ACC112 (cell line): Measurements from ENCODE around the gene UQCR10.

Experiments
- H2AFZ ChIP-seq: fragments of 200-600 bp; sonication (generic); one replicate; pipeline ENCODE4 v1.6.0; 2017; ENCODE audit warnings: antibody characterized with exemption, low read length; ENCODE audit not compliant: unreplicated experiment
- H3K27ac ChIP-seq: fragments of 200-600 bp; sonication (generic); 2 replicates; pipeline ENCODE4 v1.5.1; 2014; ENCODE audit warnings: low read depth, mild to moderate bottlenecking, antibody characterized with exemption, low read length, moderate library complexity
- H3K27me3 ChIP-seq: fragments of 200-600 bp; sonication (generic); 2 replicates; pipeline ENCODE4 v1.6.1; 2014; ENCODE audit warnings: mild to moderate bottlenecking, antibody characterized with exemption, low read length, moderate library complexity, mixed read lengths; ENCODE audit not compliant: insufficient read depth
- H3K36me3 ChIP-seq: fragments of 200-600 bp; sonication (generic); 2 replicates; pipeline ENCODE4 v1.6.1; 2016; ENCODE audit warnings: mild to moderate bottlenecking, antibody characterized with exemption, low read length, moderate library complexity, mixed read lengths; ENCODE audit not compliant: insufficient read depth
- H3K4me1 ChIP-seq: fragments of 200-600 bp; sonication (generic); one replicate; pipeline ENCODE4 v1.6.1; 2016; ENCODE audit warnings: low read length, mixed read lengths; ENCODE audit not compliant: insufficient read depth, unreplicated experiment, control insufficient read depth
- H3K4me3 ChIP-seq: fragments of 200-600 bp; sonication (generic); 2 replicates; pipeline ENCODE4 v1.5.1; 2014; ENCODE audit warnings: mild to moderate bottlenecking, low read depth, low read length
- H3K79me2 ChIP-seq: fragments of 200-600 bp; sonication (generic); one replicate; pipeline ENCODE4 v1.6.0; 2016; ENCODE audit warnings: low read length; ENCODE audit not compliant: control insufficient read depth, unreplicated experiment, insufficient read depth

Gene UQCR10

DNA sequence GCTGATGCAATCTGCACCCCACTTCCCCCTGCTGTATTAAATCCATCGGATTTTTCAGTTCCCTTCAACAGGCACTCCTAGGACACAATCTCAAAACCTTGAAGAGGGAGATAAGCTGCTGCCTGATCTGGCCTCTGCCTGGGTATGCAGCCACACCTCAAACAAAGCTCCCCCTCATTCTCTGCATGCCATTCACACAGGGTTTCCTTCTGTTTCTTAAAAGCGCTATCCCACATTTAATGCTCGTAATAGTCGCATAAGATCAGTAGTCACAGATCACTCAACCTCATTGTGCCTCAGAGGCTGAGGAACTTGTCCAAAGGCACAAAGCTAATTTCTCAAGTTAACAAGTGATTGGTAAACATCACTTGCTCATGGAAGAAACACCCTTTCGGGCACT is 34.0 kb downstream of the UQCR10 start:
- peaks cover 18% of the 10 kb centered on the region for H3K4me1 ChIP-seq
- H3K79me2 ChIP-seq = no peaks in the 10 kb centered on the region
- H2AFZ ChIP-seq = no peak overlapping the region
- H3K27me3 ChIP-seq = no peaks in the 10 kb centered on the region
- H3K27ac ChIP-seq = no peak overlapping the region
- H3K4me3 ChIP-seq = no peak overlapping the region
- H3K36me3 ChIP-seq = no peaks in the 10 kb centered on the region

DNA sequence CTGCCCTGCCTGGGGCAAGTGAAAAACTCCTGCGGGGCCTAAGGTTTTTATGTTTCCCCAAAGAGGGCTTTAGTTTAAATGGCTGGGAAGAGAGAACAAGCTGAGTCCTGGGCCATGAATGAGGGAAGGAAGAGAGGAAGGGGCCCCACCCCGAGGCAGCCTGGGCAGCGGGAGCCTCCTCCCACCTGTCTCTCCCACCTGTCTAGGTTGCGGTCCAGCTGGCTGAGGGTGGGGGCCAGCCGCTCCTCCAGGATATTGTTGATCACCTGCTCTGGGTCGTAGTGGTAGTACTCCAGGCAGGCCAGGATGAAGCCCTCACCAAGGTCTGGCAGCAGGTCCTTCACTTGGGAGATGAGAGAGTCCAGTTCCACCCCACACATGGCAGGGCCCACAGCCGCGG is 34.6 kb downstream of the UQCR10 start:
- H3K4me1 ChIP-seq = peaks cover 18% of the 10 kb centered on the region
- no peak overlapping the region for H3K27ac ChIP-seq
- no peaks in the 10 kb centered on the region for H3K27me3 ChIP-seq
- H3K36me3 ChIP-seq = no peaks in the 10 kb centered on the region
- H3K4me3 ChIP-seq = no peak overlapping the region
- H2AFZ ChIP-seq = no peak overlapping the region
- H3K79me2 ChIP-seq = no peaks in the 10 kb centered on the region

DNA sequence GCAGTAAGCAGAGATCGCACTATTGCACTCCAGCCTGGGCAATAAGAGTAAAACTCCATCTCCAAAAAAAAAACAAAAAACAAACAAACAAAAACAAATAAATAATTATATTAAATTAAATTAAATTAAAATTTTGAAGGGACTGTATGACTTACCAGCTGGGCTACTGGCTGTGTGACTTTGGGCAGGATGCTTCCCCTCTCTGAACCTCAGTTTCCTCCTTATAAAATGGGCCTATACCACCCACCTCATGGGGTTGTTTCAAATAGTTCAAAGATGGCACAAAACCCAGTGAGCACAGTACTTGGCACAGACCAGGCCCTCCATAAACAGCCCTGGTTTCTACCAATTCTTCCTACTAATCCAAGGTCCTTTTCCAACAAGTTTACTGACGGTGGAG is 36.0 kb downstream of the UQCR10 start:
- Histone ChIP-seq H3K79me2 (no peaks in the 10 kb centered on the region), H3K27ac (no peak overlapping the region), H3K27me3 (no peaks in the 10 kb centered on the region), H2AFZ (no peak overlapping the region), H3K36me3 (no peaks in the 10 kb centered on the region), H3K4me1 (peaks cover 15% of the 10 kb centered on the region), H3K4me3 (no peak overlapping the region)

DNA sequence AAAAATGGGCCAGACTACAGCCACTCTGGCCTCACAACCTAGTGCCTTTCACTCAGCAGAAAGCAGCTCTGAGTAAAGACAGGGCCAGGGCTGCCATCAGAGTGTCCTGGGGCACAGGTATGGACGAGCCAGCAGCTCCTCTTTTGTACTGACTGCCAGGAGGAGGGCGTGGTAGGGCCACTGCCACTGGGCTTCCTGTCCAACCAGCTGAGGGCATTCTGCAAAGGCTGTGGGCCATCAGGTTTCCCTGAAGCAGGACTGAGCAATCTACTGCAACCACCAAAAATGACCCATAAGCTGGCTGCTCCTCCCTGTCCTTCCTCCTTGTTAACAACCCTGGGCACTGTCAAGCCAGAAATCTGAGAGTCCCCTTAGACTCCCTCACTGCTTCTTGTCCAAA is 37.8 kb downstream of the UQCR10 start:
- Histone ChIP-seq H3K4me3 (no peak overlapping the region), H3K27me3 (no peaks in the 10 kb centered on the region), H2AFZ (no peak overlapping the region), H3K36me3 (no peaks in the 10 kb centered on the region), H3K27ac (no peak overlapping the region), H3K4me1 (no peaks in the 10 kb centered on the region), H3K79me2 (no peaks in the 10 kb centered on the region)

DNA sequence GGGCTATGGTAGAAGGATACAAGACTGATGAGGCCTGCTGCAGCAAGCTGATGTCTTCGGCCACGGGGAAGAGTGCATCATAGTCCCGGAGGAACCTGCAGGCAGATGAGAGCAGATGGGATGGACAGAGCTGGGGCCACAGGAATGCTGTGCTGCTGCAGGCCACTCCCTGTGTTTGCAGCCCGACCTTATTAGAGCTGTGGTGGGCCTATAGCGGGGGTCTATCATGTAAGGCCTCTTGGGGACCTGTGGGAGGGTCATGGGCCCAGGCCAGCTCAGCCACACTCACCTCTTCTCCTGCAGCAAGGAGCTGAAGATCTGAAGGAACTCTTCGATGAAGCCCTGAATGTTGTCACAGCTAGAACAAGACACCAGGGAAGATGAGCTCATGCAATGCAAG is 39.0 kb downstream of the UQCR10 start:
- H2AFZ ChIP-seq = no peak overlapping the region
- H3K4me1 ChIP-seq = no peaks in the 10 kb centered on the region
- H3K36me3 ChIP-seq = no peaks in the 10 kb centered on the region
- H3K4me3 ChIP-seq = no peak overlapping the region
- H3K27me3 ChIP-seq = no peaks in the 10 kb centered on the region
- no peak overlapping the region for H3K27ac ChIP-seq
- H3K79me2 ChIP-seq = no peaks in the 10 kb centered on the region

DNA sequence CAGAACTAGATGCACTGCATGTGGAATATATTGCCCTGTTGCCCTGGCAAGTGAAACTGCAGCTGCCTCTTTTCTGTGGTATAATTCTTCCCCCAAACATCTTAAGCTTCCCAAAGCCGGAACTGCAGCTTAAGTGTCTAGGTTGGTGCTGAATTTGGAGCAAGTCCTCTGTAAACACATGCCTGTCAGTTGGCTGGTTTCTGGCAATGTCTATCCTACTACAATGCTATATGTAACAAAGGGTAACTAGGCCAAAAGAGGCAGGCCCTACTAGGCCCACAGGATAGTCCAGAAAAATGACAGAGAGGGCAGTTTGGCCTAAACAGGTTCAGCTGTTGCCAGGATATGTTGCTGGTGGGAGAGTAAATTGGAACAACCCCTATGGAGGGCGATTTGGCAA is 43.0 kb downstream of the UQCR10 start:
- Histone ChIP-seq H3K27ac (no peak overlapping the region), H3K4me1 (peaks cover 6% of the 10 kb centered on the region), H3K79me2 (no peaks in the 10 kb centered on the region), H3K27me3 (no peaks in the 10 kb centered on the region), H3K36me3 (no peaks in the 10 kb centered on the region), H2AFZ (no peak overlapping the region), H3K4me3 (no peak overlapping the region)

DNA sequence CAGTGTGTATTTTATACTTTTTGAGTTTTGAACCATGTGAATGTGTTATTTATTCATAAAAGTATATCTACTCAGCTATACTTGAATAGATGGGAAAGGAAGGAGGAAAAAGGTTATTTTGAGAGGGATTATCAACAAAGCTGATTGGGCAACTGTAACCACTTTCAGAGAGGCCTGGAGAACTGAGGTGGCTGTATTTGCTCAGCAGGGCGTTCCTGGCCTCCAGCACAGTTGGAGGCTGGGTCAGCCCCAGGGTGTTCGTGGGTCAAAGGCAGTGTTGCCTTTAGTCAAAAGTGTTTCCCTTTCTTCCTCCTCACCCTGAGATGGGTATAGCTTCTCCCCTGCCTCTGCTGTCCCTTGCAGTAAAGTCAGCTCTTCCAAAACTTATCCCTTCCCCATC is 44.2 kb downstream of the UQCR10 start:
- H3K4me3 ChIP-seq = no peak overlapping the region
- no peaks in the 10 kb centered on the region for H3K36me3 ChIP-seq
- H2AFZ ChIP-seq = no peak overlapping the region
- no peak overlapping the region for H3K27ac ChIP-seq
- no peaks in the 10 kb centered on the region for H3K27me3 ChIP-seq
- no peaks in the 10 kb centered on the region for H3K79me2 ChIP-seq
- H3K4me1 ChIP-seq = peaks cover 12% of the 10 kb centered on the region

DNA sequence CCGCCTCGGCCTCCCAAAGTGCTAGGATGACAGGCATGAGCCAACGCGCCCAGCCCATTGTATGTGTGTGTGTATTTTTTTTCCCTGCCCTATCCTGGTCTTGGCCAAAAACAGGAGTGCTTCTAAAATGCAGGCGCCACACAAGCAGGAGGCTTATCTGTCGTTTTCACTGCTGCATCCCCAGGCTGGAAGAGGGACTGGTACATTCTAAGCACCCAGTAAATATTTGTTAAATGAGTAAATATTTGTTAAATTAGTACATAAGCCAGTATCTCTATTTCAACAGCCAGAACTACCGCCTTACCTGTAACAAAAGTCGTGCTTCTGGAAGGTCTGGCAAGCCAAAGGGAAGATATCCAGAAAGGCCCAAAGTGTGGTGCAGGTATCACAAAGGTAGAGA is 46.0 kb downstream of the UQCR10 start:
- H3K79me2 ChIP-seq = no peaks in the 10 kb centered on the region
- H3K4me3 ChIP-seq = no peak overlapping the region
- peaks cover 13% of the 10 kb centered on the region for H3K4me1 ChIP-seq
- H3K36me3 ChIP-seq = no peaks in the 10 kb centered on the region
- no peak overlapping the region for H3K27ac ChIP-seq
- no peak overlapping the region for H2AFZ ChIP-seq
- H3K27me3 ChIP-seq = no peaks in the 10 kb centered on the region

DNA sequence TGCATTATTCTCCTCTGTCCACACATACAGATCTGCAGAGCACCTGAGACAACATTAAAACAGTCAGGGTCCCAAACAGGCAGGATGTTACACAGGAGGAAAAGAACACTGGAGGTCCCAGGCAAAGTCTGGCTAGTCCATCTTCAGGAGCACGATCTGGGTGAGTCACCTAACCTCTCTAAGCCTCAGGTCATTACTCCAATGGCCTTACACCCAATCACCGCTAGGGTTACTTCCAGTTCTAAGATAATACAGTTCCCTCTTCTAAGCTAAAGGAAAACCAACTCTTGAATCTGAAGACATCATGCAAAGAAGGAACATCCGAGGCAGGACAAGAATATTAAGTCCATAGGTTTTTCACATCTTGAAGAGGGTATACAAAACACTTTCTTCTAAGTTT is 46.4 kb downstream of the UQCR10 start:
- Histone ChIP-seq H3K36me3 (no peaks in the 10 kb centered on the region), H3K79me2 (no peaks in the 10 kb centered on the region)

DNA sequence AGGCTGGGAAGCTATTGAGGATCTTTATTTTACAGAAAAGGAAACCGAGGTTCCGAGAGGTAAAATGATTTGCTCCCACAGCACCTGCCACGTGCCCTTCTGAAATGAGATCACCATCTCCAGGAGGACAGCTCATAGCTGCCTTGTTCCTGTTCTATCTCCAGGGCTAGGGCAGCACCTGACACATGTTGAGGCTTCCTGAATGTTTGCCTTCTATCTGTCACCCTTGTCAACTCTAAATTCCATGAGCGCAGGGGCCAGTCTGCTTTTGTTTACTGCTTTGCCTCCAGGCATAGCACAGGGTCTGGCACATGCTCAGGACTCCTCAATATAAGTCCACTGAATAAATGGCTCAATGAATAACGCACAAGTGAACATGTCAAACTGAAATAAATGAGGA is 46.8 kb downstream of the UQCR10 start:
- no peaks in the 10 kb centered on the region for H3K27me3 ChIP-seq
- H3K79me2 ChIP-seq = no peaks in the 10 kb centered on the region
- H2AFZ ChIP-seq = no peak overlapping the region
- H3K27ac ChIP-seq = no peak overlapping the region
- no peak overlapping the region for H3K4me3 ChIP-seq
- H3K4me1 ChIP-seq = peaks cover 13% of the 10 kb centered on the region
- no peaks in the 10 kb centered on the region for H3K36me3 ChIP-seq

More for the DNA sequence above, 46.4 kb downstream of the UQCR10 start:
- no peak overlapping the region for H3K4me3 ChIP-seq
- peaks cover 13% of the 10 kb centered on the region for H3K4me1 ChIP-seq
- no peak overlapping the region for H3K27ac ChIP-seq
- no peak overlapping the region for H2AFZ ChIP-seq
- no peaks in the 10 kb centered on the region for H3K27me3 ChIP-seq

DNA sequence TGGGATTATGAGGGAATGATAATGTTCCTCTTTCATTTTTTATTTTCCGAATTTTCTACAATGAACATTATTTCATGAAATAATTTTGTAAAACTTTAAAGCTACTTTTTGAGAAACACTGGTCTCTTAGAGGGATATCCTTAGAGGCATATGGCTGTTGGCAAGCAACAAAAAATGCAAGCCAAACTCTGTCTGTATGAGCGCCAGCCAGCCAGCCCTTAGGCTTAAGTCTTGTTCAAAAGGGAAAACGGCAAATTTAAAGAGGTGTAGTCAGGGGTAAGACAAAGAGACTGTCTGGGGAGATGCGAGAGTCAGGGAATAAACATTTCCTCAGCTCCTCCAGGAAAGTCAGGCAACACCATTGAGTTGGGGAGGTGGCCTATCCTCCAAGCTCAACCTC is 48.4 kb downstream of the UQCR10 start:
- no peak overlapping the region for H3K27ac ChIP-seq
- no peaks in the 10 kb centered on the region for H3K79me2 ChIP-seq
- H2AFZ ChIP-seq = no peak overlapping the region
- H3K4me3 ChIP-seq = no peak overlapping the region
- peaks cover 13% of the 10 kb centered on the region for H3K4me1 ChIP-seq
- H3K27me3 ChIP-seq = no peaks in the 10 kb centered on the region
- no peaks in the 10 kb centered on the region for H3K36me3 ChIP-seq

DNA sequence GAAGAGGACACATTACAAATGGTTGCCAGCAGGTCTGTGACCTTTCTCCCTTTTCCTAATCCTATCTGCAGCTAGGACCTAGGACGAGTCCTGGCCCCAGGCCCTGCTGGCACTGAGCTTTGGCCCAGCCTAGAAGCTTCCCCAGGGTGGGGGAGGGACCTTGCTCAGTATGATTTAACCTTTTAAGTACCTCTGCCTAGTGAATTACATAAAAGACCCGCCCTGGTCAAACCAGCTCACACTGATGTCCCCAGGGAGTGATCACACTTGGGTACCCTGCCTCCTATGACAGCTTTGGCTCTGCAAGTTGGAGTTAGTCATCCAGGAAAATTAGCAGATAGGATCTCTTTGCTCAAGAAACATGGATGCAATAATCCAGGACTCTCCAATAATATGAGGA is 49.0 kb downstream of the UQCR10 start:
- H3K4me1 ChIP-seq = peaks cover 17% of the 10 kb centered on the region
- H3K27me3 ChIP-seq = no peaks in the 10 kb centered on the region
- no peaks in the 10 kb centered on the region for H3K36me3 ChIP-seq
- H3K79me2 ChIP-seq = no peaks in the 10 kb centered on the region
- no peak overlapping the region for H3K27ac ChIP-seq
- no peak overlapping the region for H3K4me3 ChIP-seq
- no peak overlapping the region for H2AFZ ChIP-seq
